Erythroblast (primary cell): ENCODE results near the gene MCM6.

Experiments used
- GATA1 ChIP-seq: IDR thresholded peaks from 2 replicates; pipeline ENCODE4 v1.6.1; 2011; ENCODE audit warnings: low read depth, mild to moderate bottlenecking, control low read depth, low read length, moderate library complexity
- POLR2A ChIP-seq: IDR thresholded peaks from 2 replicates; pipeline ENCODE4 v1.6.1; 2011; ENCODE audit warnings: mild to moderate bottlenecking, low read length

GRCh38 chr2:135870571-135870970, 5.7 kb downstream of the MCM6 start:
- TF ChIP-seq POLR2A (no peak), GATA1 (no peak)
